Testis (tissue), 2 donors: Measurements from ENCODE around the gene FAM131A.

Experiments used
- CTCF ChIP-seq, 3 experiments: fragments of 450-650 bp in 2 of 3; fragments of 200-600 bp in 1 of 3; sonication (generic) in 1 of 3; IDR thresholded peaks; one replicate each; pipeline ENCODE4 v1.5.1; 2016 to 2019; ENCODE audit warnings: antibody characterized with exemption in 3 of 3, mild to moderate bottlenecking in 2 of 3, moderate library complexity in 1 of 3
- POLR2A ChIP-seq: fragments of 450-650 bp; IDR thresholded peaks from one replicate; pipeline ENCODE4 v1.6.1; 2017; ENCODE audit warnings: antibody characterized with exemption, mild to moderate bottlenecking, moderate library complexity

- no peak for TF ChIP-seq CTCF (IDR thresholded peaks at IDR 0.05)
- TF ChIP-seq POLR2A = no peak
Measured at GRCh38 chr3:184348057-184348382, 10.6 kb downstream of the FAM131A start.
